HG02981 (cell line): ENCODE data around the gene LCN10.

ENCODE experiments used
- ATAC-seq: cut with Tn5 transposase; IDR thresholded peaks from one replicate; pipeline ENCODE4 v1.9.1; 2021; ENCODE audit warnings: mild to moderate bottlenecking, moderate library complexity; ENCODE audit not compliant: unreplicated experiment

The LCN10 gene

DNA sequence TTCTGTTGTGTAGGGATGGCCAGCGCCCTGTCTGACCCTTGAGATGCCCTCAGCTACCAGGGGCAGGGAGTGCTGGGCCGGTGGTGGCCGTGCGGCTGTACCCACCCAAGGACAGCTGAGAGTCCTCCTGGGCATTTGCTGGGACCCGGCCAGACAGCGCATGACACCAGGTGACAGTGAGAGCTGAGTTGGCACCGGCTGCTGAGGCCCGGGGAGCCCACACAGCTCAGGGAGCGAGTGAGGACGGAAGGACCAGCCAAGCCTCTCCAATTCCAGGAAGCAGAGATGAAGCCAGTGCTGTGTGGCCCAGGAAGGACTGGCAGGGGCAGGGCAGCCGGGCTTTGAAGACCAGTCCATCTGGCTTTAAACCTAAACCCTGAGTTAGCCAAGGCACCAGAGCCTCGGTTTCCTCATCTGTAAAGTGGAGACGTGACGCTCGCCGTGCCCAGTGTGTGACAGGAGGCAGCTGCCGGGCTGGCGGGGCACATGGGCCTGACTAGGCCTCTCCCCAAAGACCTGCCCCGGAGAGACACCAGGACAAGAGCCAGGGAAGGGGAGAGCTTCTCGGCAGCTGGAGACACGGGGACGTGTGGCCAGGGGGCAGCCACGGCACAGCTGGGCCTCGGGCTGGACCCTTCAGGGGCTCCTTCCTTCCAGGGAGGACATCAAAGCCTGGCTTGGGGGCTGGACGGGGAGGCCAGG, 52.5 kb downstream of the LCN10 start:
- ATAC-seq, result no peak

DNA sequence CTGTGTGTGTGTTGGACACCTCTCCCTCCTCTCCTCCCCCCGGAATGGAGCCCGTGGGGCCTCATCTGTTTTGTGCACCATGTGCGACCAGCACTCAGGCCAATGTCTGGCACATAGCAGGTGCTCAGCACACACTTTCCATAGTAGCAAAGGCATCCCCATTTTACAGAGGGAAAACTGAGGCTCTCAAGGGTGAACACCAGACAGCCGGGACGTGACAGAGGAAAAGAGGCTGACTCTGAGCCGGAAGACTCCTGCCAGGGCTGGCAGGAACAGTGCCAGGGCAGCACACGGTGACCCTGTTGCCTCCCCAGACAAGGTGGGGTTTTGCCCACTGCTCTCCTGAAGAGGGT, 53.7 kb downstream of the LCN10 start:
- no peak for ATAC-seq

DNA sequence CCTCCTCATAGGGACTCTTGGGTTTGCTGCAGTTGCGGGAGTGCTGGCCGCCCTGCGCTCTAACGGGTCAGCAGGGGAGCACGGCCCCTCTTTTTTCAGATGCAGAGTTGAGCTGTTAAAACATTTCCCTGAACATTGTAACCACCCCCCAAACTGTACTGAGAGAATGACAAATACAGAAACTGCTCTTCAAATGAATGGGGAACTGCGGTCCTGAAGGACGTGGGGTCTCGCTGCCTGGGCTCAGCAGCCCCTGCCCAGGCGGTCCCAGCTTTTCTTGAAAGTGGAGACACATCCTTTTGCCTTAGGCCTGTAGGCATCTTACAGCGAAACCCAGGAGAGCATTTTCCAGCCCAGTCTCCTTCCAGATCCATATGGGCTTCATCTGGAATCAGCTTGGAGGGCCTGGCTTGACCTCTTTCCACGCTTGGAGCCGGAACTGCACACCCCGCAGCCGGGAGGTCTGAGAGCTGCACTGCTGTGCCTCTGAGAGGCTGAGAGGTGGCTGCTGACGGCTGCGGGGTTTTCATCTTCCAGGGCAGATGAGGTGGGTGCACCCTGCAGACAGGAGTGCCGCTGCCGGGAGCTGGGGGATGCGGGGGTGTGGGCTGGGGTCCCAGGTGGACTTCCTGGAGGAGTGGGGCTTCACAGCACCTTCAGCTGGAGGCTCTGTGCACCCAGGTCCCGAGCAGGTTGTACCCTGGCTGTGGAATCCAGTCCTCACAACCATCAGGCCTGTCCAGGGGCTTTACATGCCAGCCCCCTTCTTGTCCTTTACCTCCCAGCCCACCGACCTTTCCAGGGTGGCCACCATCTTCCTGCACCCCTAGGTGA, 54.2 kb downstream of the LCN10 start:
- ATAC-seq, result no peak
